IPS DF 4.7 (cell line): ENCODE data around the gene ZNF107.

Source experiments
- DNase-seq: peaks from one replicate; pipeline ENCODE4 v3.0.0-alpha.2; 2013; ENCODE audit warnings: low spot score; ENCODE audit errors: extremely low read depth

ZNF107 gene

DNA sequence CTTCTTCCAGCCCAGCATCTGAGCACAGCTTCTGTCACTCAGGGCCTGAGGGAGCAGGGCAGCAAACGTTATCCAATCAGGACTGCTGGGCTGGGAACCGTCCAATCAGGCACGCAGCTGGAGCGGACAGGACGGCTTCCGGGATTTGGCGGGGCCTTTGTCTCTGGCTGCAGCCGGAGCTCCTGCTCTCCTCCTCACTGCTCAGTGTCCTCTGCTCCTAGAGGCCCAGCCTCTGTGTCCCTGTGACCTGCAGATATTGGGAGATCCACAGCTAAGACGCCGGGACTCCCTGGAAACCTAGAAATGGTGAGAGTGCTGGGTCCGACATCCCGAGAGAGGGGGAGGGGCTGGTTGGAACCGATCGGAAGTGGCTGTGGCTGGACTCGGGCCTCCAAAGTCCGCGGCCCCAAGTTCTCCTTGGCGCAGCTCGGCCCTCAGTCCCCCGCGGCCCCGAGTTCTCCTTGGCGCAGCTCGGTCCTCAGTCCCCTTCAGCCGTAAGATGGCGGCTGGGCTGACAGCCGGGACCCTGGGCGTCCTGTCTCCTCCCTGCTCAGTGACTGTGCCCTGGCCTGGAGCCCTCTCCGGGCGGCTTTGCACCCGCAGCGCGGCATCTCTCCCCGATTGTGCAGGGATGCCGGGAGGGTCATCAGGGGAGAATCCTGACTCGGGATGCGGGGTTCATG, at the start of gene ZNF107:
Gene ZNF107, plus strand, starts transcription at position 154 of the 683 bp plus-strand sequence. Its CDS starts 150 bp downstream, at position 304.
- DNase-seq: peak; percentile 74

DNA sequence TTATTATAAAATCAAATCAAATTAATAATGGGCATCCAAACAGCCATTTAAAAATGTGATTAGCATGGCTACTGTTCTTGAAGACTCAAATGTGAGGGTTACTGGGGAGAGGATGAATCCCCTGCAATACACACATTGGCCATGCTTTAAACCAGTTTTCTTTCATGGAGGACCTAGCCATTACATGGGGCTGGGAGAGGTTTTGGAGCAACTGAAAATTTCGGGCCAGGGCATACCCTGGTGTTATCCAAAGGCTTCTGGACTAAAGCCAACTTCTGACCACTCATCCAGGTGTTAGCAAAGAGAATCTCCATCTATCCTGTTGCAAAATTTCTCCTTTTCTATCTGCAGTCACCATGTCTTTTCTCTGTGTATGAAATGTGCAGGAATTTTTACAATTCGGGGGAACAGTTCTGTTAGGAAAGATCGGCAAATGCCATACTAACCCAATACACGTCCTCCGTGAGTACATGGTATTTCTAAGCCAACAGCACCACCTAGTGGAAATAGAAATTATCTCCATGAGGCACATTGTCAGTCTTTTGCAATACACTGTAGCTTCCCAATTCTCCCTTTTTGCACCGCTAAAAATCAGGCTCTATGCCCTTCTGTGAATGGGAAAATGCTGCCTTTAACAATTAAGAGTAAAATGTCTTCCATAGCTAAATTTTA, 47.0 kb upstream of the ZNF107 start:
- DNase-seq: peak; percentile 33

DNA sequence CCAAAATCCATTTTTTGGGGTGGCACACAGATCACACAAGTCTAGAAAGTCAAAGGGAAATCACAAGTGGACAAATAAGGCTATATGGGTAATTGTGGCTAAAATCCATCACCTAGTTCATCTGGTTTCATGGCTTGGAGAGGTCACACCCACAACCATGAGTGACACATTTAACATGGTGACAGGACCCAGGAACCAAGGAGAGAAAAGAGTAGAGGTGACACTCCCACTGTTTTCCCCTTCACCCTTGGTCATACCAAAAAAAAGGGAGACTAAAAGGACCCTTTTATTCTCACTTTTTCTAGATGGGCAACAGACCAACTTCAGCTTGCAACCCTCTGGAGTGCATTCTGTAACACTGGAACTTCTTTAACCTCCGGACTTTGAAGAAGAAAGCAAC, 46.2 kb upstream of the ZNF107 start:
- no peak for DNase-seq

DNA sequence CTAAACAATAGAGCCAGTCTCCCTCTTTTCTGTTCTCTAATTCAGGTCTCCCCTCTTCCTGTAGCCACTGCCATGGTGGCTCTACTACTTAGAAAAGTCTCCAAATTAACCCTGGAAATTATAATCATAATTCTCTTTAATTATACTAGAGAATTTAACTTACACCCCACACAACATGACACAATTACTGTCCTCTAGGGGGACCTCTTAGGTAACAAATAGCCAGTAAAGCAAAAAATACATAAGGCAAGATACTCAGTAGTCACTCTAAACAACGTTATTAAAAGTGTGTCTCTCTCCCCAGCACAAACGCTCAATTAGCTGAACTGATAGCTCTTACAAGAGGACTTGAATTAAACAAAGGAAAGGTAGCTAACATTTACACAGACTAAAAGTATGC, 44.3 kb upstream of the ZNF107 start:
- DNase-seq: no peak

DNA sequence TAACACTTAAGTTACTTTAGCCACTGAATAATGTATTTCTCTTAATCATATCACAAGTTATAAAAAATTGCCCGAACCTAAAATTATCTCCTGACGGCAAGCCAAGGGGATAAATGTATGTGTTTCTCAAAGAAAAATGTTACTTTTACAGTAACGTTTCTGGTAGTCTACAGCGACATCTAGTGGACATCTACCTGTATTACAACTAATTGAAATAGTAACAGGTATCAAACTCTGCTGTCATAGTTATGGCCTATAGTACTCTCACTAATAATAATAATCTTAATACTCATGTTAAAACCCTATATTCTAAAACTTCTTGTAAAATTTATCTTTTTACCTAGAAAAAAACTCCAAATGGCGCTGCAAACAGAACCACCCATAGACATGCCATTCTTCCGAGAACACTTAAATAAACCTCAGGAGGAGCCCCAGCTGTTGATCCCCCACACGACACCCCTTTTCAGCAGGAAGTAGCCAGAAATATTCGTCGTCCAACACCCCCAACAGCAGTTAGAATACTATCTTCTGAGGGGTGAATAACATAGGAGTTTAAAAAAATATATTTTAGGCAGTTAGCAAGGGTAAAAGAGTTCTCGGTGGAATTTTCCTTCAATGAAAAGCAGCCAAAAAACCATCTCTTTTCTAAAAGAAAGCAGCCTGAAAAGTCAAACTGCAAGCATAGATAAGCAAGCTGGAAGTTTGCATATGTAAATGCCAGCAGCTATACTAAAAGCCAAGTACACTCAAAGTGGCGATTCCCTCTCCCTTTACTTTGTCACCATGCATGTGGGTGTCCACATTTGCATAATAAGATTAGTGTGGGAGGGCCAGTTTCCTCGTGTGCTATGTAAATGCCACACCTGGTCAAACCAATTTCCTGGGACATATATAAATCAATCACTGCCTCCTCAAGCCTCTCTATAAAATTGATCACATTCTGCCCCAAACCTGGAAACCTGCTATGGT, 40.5 kb upstream of the ZNF107 start:
- DNase-seq: no peak

DNA sequence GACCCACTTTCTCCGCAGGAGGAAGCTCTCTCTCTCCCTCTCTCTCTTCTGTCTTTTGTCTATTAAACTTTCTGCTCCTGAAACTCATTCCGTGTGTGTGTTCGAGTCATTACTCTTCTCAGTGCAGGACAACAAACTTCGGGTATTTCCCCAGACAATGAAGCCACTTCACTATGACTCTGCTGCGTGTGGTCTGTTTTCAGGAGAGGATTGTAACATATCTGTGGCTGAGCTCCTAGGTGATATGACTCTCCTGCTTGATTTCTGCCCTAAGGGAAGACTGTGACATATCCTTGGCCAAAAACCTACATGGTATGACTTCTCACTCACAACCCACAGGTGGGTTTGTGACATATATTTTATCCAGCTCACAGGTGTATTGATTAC, 39.9 kb upstream of the ZNF107 start:
- no peak for DNase-seq

DNA sequence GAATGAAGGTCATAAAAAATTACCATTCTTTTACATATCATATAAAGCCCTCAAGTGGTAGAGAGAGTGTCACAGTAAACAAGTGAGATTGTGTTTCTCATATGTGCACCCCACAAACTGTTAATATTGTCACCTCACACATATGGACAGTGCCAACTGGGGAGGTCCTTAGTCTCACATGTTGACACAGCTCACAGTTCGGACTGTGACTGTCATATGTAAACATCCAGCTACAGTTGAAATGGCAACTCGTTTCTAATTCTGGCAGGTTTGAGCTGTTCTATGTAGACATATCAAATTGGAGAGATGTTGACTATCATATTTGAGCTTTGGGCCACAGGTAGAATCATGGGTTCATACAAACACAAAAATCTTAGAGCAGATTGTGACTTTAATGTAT, 39.4 kb upstream of the ZNF107 start:
- DNase-seq: no peak

DNA sequence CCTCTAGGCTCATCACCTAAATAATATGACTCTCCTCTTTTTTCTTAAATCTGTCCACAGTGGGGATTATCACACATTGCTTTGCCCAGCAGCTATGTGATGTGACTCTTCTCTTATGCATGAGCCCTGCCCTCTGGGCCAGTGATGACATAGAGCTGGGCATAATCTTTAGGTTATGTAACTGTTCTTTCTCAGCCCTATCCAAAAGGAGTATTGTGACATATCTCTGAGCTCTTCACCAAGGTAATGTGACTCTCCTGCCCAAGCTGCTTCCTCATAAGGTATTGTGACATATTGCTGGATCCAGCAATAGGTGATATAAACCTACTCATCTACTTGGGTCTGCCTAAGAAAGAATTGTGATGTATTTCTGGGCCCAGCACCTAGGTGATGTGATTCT, 37.7 kb upstream of the ZNF107 start:
- DNase-seq: no peak

DNA sequence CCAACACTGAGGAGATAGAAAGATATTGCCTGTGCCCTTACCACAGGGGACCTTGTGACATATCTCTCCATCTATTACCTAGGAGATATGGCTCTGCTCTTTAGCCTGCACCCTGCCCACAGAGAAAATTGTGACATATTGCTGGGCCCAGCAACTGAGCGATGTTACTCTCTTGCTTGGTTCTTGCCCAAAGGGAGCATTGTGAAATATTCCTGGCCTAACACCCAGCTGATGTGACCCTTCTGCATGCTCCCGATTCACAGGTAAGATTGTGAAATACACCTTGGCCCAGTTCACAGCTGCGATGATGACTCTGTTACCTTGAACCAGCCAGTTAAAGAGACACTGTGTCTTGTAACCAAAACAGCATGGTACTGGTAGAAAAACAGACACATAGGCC, 37.2 kb upstream of the ZNF107 start:
- no peak for DNase-seq

DNA sequence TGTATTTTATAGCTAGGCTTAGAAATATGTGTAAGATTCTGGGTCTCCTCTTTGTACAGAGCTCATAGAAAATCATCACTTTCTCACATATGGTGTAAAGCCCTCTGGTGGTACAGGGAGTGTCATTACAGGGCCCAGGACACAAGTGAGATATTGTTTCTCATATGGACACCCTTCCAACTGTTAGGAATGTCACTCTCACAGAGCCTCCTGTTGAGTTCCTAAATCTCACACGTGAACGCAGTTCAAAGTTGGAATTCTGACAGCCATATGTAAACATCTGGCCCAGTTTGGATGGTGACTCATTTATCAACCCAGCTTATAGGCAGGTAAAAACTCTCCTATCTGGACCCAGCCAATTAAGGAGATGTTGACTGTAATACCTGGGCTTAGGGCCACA, 35.4 kb upstream of the ZNF107 start:
- DNase-seq: no peak

DNA sequence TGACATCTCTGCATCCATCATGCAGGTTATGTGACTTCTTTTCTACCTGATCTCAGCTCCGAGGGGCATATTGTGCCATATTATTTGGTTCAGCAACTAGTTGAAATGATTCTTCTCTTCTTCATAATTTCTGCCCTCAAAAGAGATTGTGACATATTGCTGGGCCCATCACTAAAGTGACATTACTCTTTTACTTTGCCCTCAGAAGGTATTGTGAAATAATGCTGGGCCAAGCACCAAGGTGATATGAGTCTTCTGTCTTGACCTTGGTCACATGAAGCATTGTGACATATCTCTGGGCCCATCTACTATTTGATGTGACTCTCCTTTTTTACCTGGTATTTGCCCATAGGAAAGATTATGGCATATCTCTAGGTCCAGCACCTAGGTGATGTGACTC, 33.9 kb upstream of the ZNF107 start:
- no peak for DNase-seq

DNA sequence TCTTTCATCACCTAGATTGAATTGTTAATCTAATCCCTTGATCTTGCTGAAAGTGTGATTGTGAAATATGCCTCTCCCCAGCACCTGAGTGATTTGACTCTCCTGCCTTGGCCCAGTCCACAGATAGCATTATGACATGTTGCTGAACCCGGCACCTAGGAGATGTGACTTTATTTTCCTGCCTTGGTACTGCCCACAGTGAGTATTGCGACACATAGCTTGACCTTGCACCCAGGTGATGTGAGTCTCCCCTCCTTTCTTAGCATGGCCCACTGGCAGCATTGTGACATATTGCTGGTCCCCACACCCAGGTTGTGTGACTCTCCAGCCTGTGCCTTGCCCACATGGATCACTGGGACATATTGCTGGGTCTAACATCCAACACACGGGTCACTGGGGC, 32.5 kb upstream of the ZNF107 start:
- no peak for DNase-seq

DNA sequence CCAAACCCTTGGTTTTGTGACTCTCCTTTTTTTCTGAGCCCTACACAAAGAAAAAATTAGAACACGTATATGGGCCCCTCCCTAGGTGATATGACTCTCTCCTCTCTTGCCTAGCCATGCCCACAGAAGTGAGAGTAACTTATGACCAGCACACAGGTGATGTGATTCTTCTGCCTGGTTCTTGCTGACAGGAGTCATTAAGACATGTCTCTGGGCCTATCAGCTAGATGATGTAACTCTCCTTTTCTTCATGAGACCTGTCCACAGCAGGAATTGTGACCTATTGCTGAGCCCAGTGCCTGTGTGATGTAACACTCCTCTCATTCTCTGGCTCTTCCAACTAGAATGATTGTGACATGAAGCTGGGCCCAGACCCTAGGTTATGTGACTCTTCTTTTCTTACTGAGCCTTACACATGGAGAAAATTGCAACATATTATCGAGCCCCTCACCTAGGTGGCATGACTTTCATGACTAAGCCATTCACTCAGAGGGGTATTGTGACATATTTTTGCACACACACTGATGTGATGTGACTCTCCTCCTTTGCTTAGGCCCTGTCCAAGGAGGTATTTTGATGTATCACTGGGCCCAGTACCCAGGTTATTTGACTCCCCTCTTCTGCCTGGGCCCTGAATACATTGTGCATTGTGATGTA, 31.4 kb upstream of the ZNF107 start:
- DNase-seq: no peak

DNA sequence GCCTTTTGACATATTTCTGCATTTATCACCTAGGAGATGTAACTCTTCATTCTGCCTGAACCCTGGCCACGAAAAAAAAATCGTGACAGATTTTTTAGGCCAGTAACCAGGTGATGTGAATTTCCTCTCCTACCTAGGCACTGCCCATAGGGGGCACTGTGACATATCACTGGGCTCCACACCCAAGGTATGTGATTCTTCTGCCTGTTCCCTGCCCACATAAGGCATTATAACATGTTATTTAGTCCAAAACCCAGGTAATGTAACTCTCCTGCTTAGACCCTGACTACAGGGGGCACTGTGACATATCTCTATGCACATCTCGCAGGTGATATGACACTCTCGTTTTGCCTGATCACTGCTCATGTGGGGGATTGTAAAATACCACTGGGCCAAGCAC, 29.5 kb upstream of the ZNF107 start:
- DNase-seq: no peak

DNA sequence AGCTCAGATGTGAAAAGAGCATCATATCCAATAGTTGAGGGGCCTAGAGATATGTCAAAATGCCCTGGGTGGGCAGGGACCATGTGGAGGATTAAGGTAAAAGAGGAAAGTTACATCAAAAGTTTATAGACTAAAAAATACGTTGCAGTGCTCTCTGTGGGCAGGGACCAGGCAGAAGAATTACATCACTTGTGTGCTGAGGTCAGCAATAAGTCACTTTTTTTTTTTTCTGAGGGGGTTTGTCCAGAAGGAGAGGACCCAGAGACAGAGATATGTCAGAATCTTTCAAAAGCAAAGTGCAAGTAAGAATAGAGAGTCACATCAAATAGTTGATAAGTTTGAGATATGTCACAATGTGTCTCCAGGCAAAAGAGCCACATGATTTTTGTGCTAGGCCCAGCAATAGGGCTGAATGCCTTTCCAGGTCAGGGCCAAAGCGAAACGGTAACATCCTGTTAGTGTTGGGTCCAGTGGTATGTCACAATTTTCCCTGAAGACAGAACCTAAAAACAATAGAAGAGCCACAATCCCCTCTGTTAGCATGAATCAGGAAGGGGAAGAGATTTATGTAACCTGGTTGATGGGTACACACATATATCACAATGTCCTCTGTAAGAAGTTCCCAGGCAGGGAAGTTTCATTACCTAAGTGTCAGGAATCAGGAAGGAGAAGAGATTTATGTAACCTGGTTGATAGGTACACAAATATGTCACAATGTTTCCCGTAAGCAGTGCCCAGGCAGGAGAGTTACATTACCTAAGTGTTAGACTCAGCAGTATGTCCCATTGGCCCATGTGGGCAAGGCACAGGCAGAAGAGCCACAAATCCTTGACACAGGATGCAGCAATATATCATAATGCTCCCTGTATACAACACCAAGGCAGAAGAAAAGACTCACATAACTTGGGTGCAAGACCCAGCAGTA, 28.1 kb upstream of the ZNF107 start:
- DNase-seq: no peak

DNA sequence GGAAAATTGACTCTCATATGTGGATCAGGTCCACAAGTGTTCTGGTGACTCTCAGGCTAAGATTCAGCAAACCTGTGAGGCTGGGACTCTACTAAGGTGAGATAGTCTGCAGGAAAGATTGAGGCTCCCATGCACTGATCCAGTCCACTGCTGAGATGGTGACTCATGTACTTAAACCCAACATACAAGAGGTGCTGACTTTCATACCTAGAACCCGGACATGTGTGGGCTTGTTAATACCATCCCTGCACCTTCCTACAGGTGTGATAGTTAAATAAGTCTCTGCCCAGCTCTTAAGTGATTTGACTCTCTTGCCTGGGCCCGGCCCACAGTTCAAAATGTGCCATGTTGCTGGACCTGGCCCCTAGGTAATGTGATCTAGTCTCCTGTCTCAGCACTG, 27.1 kb upstream of the ZNF107 start:
- DNase-seq: no peak

DNA sequence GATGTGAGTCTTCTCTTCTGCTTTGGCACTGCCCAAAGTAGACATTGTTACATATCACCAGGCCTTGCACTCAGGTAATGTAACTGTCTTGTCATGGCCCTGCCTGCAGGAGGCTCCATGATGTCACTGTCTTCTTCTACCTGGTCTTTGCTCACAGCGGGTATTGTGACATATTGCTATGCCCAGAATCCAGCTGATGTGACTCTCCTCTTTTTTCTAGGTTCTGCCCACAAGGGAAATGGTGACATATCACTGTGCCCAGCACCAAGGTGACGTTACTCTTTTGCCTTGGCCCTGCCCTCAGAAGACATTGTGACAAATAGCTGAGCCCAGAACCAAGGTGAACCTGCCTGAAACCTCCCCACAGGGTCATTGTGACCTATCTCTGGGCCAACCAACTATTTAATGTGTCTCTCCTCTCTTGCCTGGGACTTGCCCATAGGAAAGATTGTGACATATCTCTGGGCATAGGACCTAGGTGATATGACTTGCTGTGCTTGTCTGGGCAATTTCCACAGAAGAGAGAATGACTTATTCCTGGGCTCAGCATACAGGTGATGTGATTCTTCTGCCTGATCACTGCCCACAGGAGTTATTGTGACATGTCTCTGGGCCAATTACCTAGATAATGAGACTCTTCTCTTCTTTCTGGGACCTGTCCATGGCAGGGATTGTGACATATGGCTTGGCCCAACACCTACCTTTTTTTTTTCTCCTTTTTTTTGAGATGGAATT, 26.5 kb upstream of the ZNF107 start:
- no peak for DNase-seq

DNA sequence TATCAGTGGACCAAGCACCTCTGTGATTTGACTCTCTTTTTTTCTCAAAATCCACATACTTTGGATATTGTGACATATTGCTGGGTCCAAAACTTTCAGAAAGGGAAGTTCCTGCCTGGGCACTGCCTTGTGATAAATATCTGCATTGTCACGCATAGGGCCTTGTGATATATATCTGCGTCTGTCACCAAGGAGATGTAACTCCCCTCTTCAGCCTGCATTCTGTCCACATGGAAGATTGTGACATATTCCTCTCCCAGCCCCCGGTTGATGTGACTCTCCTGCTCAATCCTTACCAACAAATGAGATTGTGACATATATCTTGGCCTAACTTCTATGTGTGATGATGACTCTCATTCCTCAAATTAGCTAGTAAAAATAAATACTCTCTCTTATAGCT, 25.4 kb upstream of the ZNF107 start:
- no peak for DNase-seq

DNA sequence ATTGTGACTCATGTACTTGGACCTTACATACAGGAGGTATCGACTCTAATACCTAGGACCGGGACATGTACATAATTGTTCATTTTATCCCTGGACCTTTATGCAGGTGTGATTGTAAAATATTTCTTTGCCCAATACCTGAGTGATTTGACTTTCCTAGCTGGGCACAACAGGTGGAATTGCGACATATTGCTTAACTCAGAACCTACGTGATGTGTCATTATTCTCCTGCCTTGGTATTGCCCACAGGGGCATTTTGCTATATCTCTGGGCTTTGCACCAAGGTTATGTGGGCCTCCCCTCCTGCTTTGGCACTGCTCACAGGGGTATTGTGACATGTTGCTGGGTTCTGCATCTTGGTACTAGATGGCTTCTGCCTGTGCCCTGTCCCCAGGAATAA, 23.9 kb upstream of the ZNF107 start:
- DNase-seq: no peak

DNA sequence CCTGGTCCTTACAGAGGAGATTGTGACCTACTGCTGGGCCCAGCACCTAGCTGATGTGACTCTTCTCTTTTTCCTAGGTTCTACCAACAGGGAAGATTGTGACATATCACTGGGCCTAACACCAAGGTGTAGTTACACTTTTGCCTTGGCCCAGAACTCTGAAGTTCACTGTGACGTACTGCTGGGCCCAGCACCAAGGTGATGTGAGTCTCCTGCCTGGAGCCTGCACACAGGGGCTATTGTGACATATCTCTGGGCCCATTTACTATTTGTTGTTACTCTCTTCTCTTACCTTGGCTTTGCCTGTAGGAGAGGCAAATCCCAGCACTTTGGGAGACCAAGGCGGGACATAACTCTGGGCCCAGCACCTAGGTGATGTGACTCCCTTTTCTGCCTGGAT, 23.1 kb upstream of the ZNF107 start:
- no peak for DNase-seq
